OCI-LY7 (cell line): ENCODE results near the gene PARM1. TPM values are rescaled to one million over a fixed set of nuclear protein-coding genes. Genes with fewer than 3 reads are reported as not detected.

Experiments
- BruUV-seq: library from RNA; stranded (reverse); fragments of 400-500 nt; replicated peaks from 2 replicates; lab custom pipeline; 2021; lab: Mats Ljungman, UMichigan
- CTCF ChIA-PET: fragments of 300-600 bp; sonication (Branson Sonifier 250); formaldehyde crosslinking; loops from one replicate; lab custom pipeline; 2022; ENCODE audit warnings: antibody characterized with exemption; ENCODE audit not compliant: unreplicated experiment; lab: Charles Lee
- POLR2A ChIA-PET: fragments of 300-600 bp; sonication (Branson Sonifier 250); formaldehyde crosslinking; loops from one replicate; lab custom pipeline; 2022; ENCODE audit warnings: antibody characterized with exemption; lab: Charles Lee
- DNase-seq: peaks from one replicate; pipeline ENCODE4 v3.0.0-alpha.2; 2015; ENCODE audit warnings: low spot score
- H2AFZ ChIP-seq: fragments of 200-600 bp; sonication (generic), shearing (Covaris generic); 2 replicates; pipeline ENCODE4 v1.6.1; 2014; ENCODE audit warnings: mild to moderate bottlenecking, antibody characterized with exemption, low read length, moderate library complexity
- H3K27ac ChIP-seq: fragments of 200-600 bp; sonication (generic); 2 replicates; pipeline ENCODE4 v1.5.1; 2014; ENCODE audit warnings: mixed run types, low read depth, mild to moderate bottlenecking, moderate library complexity, low read length, inconsistent platforms; ENCODE audit not compliant: poor library complexity, severe bottlenecking
- H3K36me3 ChIP-seq: fragments of 200-600 bp; sonication (generic); 2 replicates; pipeline ENCODE4 v1.6.1; 2014; ENCODE audit warnings: mild to moderate bottlenecking, antibody characterized with exemption, low read length, moderate library complexity, mixed read lengths; ENCODE audit not compliant: insufficient read depth
- H3K4me1 ChIP-seq: fragments of 200-600 bp; sonication (generic); 2 replicates; pipeline ENCODE4 v1.5.1; 2014; ENCODE audit warnings: mild to moderate bottlenecking, low read length; ENCODE audit not compliant: insufficient read depth, poor library complexity, severe bottlenecking
- H3K4me2 ChIP-seq: fragments of 200-600 bp; sonication (generic); 2 replicates; pipeline ENCODE4 v1.6.1; 2014; ENCODE audit warnings: mild to moderate bottlenecking, low read length
- H3K4me3 ChIP-seq: fragments of 200-600 bp; sonication (generic); 2 replicates; pipeline ENCODE4 v1.5.1; 2014; ENCODE audit warnings: mild to moderate bottlenecking, low read depth, low read length; ENCODE audit not compliant: poor library complexity, severe bottlenecking
- H3K79me2 ChIP-seq: fragments of 200-600 bp; sonication (generic); 2 replicates; pipeline ENCODE4 v1.6.1; 2016; ENCODE audit warnings: low read depth, mild to moderate bottlenecking, low read length, moderate library complexity, mixed read lengths; ENCODE audit not compliant: insufficient read depth
- H3K9me2 ChIP-seq: fragments of 200-600 bp; sonication (generic); 2 replicates; pipeline ENCODE4 v1.6.1; 2016; ENCODE audit warnings: mild to moderate bottlenecking, low read length, mixed read lengths; ENCODE audit not compliant: insufficient read depth
- H3K9me3 ChIP-seq: fragments of 200-600 bp; sonication (generic); 2 replicates; pipeline ENCODE4 v1.6.1; 2014; ENCODE audit warnings: mild to moderate bottlenecking, mixed run types, low read length, mixed read lengths
- H4K20me1 ChIP-seq: fragments of 200-600 bp; sonication (generic); 2 replicates; pipeline ENCODE4 v1.6.1; 2014; ENCODE audit warnings: mild to moderate bottlenecking, antibody characterized with exemption, low read length, moderate library complexity, mixed read lengths; ENCODE audit not compliant: insufficient read depth
- CTCF ChIP-seq: fragments of 200-600 bp; sonication (generic); conservative IDR thresholded peaks from 2 replicates; pipeline ENCODE4 v1.5.1; 2014; ENCODE audit warnings: mild to moderate bottlenecking, antibody characterized with exemption, low read length, moderate library complexity, mixed read lengths
- EZH2phosphoT487 ChIP-seq: fragments of 200-600 bp; sonication (generic); IDR thresholded peaks from 2 replicates; pipeline ENCODE4 v1.6.1; 2018; ENCODE audit warnings: low read depth, borderline replicate concordance, mild to moderate bottlenecking, mixed run types, antibody characterized with exemption, low read length, moderate library complexity, mixed read lengths
- intact Hi-C: fragments of 100-400 bp; cut with micrococcal nuclease; formaldehyde crosslinking; loops from one replicate; pipeline ENCODE4 v1.10.0; 2022; ENCODE audit not compliant: unreplicated experiment
- total RNA-seq, 2 experiments: library from RNA; depleted of rRNA in 1 of 2; stranded (reverse); fragments of >200 nt in 1 of 2; shearing (Covaris generic) in 1 of 2; gene quantifications; 2 replicates each; pipeline ENCODE4 v1.2.3, GENCODE V29; 2014 to 2022

PARM1 gene
- total RNA-seq, 2 experiments from 2014 or later = not detected

DNA sequence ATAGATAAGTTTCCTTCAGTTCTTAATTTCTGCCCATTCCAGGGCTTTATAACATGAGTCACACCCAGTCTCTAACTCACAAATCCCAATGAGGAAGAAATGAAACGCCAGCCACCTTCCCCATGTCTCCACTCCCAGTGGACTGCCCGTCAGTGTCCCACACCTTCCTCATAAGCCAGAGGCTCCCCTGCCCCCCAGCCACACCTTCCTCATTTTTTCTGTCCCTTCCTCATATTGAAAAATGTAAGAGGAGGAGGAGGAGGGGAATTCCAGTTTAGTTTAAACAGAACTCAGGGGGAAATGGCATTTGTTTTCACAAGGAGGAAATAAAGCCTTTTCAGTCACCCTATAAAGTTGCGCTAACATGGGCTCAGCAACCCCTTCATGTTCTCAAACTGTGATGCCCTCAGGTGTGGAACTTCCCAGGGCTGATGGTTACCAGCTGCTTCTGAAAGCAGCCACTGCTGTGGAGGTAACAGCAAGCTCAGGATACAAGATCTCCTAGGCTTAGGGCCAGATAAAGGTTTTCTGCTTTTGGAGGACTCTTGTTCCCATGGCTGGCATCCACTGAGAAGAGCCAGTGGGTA lies 97.8 kb downstream of the PARM1 start:
- Histone ChIP-seq H3K9me2 (no peaks in the 10 kb centered on the region), H3K4me3 (no peak overlapping the region), H2AFZ (no peak overlapping the region), H3K9me3 (no peaks in the 10 kb centered on the region), H3K27ac (no peak overlapping the region), H3K4me1 (no peaks in the 10 kb centered on the region), H4K20me1 (no peaks in the 10 kb centered on the region), H3K79me2 (no peaks in the 10 kb centered on the region), H3K36me3 (no peaks in the 10 kb centered on the region), H3K4me2 (no peak overlapping the region)
- intact Hi-C loops = no loop called here
- CTCF ChIA-PET = no interaction called here
- TF ChIP-seq CTCF = no peak
- no peak for TF ChIP-seq EZH2phosphoT487
- BruUV-seq = no TSS peak
- no peak for DNase-seq
- POLR2A ChIA-PET = no interaction called here

GRCh38 chr4:75031775-75032174 lies 98.9 kb downstream of the PARM1 start:
- H3K27ac ChIP-seq = no peak overlapping the region
- H3K4me2 ChIP-seq = no peak overlapping the region
- CTCF ChIA-PET = no interaction called here
- intact Hi-C loops = no loop called here
- TF ChIP-seq EZH2phosphoT487 (no peak), CTCF (no peak)
- DNase-seq = no peak
- POLR2A ChIA-PET = interaction anchor here (0.7 to 1.6 kb wide), 2 partner anchors 180 to 520 kb away, joined by 3 to 5 read pairs; no protein-coding TSS in a partner anchor
- no peak overlapping the region for H3K4me3 ChIP-seq
- H3K9me2 ChIP-seq = no peaks in the 10 kb centered on the region
- no peaks in the 10 kb centered on the region for H3K36me3 ChIP-seq
- no peaks in the 10 kb centered on the region for H3K9me3 ChIP-seq
- no peaks in the 10 kb centered on the region for H4K20me1 ChIP-seq
- H3K4me1 ChIP-seq = no peaks in the 10 kb centered on the region
- BruUV-seq = no TSS peak
- H3K79me2 ChIP-seq = no peaks in the 10 kb centered on the region
- no peak overlapping the region for H2AFZ ChIP-seq

DNA sequence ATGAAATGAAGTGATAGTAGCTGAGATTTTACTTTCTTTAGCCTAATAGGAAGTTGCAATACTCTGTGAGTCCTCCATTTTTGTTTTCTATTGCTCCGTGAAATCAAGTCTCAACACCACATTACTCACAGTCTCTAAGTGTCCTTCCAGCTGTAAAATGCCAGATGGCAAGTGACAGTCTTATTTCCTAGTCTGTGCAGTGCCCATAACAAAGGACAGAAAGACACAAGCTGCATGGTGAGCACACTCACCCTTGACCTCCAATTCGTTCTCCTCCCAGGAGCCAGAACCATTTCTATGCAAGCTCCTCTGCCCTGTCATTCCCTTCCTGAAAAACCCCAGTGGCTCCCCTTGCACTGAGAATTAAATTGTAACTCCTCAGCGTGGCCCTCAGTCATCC lies 101.6 kb downstream of the PARM1 start:
- no peak for TF ChIP-seq EZH2phosphoT487
- TF ChIP-seq CTCF = no peak
- no peak overlapping the region for H2AFZ ChIP-seq
- no peaks in the 10 kb centered on the region for H4K20me1 ChIP-seq
- H3K36me3 ChIP-seq = no peaks in the 10 kb centered on the region
- intact Hi-C loops = no loop called here
- no peaks in the 10 kb centered on the region for H3K9me2 ChIP-seq
- BruUV-seq = no TSS peak
- no peak overlapping the region for H3K4me2 ChIP-seq
- DNase-seq = no peak
- H3K79me2 ChIP-seq = no peaks in the 10 kb centered on the region
- no peaks in the 10 kb centered on the region for H3K4me1 ChIP-seq
- H3K27ac ChIP-seq = no peak overlapping the region
- ChIA-PET CTCF (no interaction called here), POLR2A (no interaction called here)
- H3K9me3 ChIP-seq = no peaks in the 10 kb centered on the region
- no peak overlapping the region for H3K4me3 ChIP-seq
